GM19452 (cell line): Measurements from ENCODE around the gene MYO1F.
"Not testable (repeated sequence)": the region's sequence is repeated elsewhere in the genome, so short reads cannot be mapped to it uniquely, and the experiment has no call there.

Experiments used
- ATAC-seq: cut with Tn5 transposase; IDR thresholded peaks from one replicate; pipeline ENCODE4 v1.9.1; 2021; ENCODE audit not compliant: unreplicated experiment

Gene MYO1F

DNA sequence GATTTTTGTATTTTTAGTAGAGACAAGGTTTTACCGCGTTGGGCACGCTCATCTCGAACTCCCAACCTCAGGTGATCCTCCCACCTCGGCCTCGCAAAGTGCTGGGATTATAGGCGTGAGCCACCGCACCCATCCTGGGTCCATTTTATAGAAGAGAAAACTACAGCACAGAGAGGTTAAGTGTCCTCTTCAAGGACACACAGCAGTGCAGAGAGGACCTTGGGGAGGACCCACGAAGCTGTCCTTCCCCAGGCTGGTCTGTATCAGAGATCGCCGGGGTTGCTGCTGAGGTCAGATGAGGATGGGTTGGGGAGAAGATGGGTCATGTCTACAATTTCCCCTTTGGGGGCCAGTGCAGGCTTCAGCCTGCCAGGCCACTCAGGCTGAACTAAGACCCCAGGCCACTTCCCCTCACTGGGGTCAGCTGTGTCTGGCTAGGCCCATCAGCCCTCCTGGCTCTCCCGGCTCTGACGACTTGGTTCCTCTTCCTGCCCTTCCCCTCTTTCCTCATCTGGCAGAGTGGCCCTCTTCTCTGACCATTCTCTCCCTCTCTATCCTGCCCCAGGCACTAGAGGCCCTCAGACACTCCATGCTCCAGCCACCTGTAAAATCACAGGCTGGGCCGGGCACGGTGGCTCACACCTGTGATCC, 9.6 kb downstream of the MYO1F start:
- no peak for ATAC-seq

DNA sequence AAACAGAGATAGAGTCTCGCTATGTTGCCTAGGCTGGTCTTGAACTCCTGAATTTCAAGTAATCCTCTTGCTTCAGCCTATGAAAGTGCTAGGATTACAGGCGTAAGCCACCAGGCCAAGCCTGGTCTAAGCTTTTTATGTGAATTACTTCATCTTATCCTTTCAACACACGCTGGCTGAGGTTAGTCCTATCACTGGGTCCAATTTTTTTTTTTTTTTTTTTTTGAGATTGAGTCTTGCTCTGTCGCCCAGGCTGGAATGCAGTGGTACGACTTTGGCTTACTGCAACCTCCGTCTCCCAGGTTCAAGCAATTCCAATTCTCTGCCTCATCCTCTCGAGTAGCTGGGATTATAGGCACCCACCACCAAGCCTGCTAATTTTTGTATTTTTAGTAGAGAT, 10.4 kb downstream of the MYO1F start:
- ATAC-seq, result no peak

DNA sequence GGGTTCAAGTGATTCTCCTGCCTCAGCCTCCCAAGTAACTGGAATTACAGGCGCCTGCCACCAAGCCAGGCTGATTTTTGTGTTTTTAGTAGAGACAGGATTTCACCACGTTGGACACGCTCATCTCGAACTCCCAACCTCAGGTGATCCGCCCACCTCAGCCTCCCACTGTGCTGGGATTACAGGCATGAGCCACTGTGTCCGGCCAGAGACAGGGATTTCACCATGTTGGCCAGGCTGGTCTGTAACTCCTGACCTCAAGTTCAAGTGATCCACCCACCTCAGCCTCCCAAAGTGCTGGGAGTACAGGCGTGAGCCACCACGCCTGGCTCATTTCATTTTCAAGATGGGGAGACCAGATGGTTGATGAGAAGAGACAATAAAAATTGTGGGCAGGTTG, 12.4 kb downstream of the MYO1F start:
- not testable (repeated sequence) for ATAC-seq

DNA sequence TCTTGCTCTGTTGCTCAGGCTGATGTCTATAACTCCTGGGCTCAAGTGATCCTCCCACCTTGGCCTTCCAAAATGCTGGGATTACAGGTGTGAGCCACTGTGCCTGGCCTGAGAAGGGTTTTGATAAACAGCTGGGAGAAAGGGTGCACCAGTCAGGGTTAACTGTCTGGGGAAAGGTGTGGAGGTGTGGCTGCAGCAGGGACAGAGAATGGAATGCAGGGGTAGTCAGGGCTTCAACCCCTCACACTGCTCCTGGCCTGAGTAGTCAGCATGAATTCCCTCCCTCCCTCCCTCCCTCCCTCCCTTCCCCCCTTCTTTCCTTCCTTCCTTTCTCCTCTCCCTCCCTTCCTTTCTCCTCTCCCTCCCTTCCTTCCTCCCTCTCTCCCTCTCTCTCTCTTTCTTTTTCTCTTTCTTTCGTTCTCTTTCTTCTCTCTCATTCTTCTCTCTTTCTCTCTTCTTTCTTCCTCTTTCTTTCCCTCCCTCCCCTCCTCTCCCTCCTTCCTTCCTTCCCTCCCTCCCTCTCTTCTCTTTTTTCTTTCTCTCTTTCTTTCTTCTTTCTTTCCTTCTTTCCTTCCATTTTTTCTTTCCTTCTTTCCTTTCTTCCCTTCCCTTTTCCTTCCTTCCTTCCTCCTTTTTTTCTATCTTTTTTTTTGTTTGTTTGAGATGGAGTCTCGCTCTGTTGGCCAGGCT, 16.0 kb downstream of the MYO1F start:
- no peak for ATAC-seq

DNA sequence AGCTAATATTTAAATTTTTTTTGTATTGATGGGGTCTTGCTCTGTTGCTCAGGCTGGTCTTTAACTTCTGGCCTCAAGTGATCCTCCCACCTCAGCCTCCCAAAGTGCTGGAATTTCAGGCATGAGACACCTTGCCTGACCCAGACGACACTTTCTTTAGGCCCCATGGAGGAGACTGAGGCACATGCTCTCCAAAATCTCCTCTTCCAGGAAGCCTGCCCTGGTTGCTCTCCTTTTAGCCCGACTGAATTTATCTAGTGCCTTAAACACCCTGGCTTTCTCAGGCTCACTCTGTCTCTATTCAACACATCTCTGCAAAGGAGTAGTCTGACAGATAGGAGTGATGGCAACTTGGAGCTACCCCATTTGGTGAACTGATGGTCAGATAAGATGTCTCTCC, 18.9 kb downstream of the MYO1F start:
- ATAC-seq, result no peak

DNA sequence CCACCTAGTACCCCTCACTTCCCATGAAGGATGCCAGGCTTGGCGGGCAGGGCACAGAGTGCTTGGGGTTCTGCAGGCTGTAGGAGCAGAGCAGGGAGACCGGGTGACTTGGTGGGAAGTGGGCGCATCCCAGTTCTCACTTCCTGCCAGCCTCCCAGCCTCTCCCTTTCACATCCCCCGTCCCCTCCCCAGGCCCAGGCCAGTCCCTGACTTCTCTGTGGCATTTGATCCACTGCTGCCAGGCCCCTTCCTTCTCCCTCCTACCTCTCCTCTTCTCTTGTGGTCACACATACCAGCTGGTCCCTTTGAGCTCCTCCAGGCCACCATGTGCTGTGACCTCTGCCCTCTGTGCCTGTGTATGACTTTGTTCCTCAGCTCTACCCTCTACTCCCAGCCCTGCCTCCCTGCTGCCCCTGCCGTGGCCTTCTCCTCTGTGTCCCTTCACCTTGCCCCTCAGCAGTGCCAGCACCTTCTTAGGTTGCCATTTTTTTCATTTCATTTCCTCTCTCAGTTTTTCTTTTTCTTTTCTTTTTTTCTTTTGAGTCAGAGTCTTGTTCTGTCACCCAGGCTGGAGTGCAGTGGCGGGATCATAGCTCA, 19.5 kb downstream of the MYO1F start:
- ATAC-seq, result no peak

DNA sequence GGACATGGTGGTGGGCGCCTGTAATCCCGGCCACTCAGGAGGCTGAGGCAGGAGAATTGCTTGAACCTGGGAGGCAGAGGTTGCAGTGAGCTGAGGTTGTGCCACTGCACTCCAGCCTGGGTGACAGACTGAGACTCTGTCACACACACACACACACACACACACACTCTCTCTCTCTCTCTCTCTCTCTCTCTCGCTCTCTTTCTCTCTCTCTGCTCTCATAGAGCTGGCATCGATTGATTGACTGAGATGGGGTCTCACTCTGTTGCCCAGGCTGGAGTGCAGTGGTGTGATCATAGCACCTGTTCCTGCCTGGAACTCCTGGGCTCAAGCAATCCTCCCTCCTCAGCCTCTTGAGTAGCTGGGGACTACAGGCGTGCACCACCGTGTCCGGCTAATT, 23.5 kb downstream of the MYO1F start:
- ATAC-seq, result not testable (repeated sequence)

DNA sequence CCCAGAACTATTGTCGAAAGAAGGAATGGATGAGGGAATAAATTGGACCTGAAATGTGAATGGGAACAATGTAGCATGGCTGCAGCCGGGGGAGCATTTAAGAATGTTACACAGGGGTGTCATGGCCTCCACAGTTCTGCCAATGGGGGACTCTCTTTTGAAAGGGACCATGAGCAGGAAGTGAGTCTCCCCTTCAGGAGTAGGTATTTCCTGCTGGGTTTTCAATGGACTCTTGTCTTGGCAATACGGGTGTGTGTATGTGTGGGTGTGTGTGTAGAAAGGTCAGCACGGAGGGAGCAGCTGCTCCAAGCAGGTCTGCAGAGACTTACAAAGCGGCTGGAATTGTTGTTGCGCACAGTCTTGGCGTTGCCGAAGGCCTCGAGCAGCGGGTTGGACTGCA, 24.4 kb downstream of the MYO1F start:
- ATAC-seq, result no peak

DNA sequence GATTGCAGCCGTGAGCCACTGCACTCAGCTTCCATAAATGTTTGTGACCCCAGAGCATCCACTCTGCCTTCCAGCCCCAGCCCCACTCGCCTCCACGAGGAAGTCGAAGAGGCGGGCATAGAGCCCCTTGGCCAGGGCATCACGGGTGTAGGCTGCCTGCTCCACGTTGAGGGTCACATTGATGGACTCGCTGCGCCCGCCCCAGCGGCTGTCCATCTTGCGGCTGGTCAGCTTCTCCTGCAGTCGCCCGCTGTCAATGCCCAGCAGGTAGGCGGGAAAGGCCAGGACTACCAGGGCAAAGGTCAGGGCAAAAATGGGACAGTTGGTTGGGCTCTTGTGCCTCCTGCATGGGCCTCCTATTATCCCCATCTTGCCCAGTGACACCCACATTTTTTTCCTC, 27.2 kb downstream of the MYO1F start:
- no peak for ATAC-seq

DNA sequence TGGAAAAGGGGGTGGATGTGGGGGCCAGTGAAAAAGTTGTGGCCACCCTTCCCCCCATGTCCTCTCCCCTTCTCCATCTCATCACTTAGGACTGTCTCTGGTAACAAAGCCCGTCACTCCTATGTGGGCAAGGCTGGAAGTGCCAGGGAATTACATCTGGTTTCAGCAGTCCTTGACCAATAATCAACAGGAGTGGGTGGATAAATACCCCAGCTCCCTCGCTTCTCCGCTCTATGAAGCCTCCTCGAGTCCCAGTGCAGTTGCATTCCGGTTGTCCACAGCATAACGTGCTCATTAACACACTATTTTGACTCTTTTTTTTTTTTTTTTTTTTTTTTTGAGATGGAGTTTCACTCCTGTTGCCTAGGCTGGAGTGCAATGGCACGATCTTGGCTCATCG, 31.5 kb downstream of the MYO1F start:
- no peak for ATAC-seq

DNA sequence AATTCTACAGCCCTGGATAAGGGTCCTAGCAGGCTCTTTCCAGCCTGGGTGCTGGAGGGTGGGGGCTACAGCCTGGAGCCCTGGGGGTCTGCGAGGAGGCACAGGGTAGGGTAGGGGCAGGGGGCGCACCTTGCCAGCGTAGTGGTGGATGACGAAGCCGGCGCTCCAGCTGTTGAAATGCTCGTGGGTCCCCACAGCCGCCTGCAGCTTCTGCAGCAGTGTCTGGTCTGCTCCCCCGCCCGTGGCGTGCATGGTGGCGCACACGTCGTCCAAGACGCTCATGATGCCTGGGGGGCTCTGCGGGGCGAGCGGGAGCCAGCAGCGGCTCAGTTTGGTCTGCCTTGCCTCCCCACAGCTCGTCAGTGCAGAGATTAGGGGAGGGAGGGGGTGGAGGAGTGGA, 33.1 kb downstream of the MYO1F start:
- ATAC-seq, result no peak

DNA sequence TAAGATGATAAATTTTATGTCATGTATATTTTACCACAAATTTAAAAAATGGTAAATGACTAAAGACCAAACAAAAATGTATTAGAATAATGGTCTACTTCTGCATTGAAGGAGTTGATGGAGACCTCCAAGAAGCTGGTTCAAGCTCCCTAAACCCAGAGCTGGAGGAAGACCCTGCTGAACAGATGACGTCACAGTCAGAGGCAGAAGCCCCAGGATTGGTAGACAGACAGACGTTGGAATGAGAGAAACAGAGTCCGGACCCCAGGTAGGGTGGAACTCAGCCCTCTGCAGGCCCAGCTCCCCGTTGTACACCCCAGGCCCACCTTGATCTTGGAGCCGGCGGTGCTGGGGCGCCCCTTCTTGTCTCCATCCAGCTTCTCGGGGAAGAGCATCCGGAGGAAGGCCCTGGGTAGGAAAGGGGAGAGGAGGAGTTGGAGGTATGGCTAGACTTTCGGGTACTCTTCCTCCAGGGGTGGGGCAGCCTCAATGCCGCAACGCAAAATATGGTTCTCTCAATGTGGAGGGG, 37.6 kb downstream of the MYO1F start:
- ATAC-seq, result no peak

DNA sequence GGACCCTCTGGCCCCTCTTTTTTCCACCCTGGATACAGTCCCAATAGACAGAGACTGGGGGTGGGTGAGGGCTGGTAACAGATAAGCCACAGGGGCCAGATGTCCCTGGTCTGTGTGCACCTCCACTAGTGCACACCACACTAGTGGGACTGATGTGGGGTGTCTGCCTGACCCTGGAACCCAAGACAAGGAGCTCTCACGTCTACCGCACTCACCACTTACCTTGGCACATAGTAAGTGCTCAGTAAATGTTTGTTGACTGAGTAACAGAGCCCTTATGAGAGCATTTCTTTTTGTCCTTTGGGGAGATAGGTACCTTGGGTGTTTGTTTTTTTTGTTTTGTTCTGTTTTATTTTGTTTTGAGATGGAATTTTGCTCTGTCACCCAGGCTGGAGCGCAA, 40.1 kb downstream of the MYO1F start:
- ATAC-seq, result no peak

DNA sequence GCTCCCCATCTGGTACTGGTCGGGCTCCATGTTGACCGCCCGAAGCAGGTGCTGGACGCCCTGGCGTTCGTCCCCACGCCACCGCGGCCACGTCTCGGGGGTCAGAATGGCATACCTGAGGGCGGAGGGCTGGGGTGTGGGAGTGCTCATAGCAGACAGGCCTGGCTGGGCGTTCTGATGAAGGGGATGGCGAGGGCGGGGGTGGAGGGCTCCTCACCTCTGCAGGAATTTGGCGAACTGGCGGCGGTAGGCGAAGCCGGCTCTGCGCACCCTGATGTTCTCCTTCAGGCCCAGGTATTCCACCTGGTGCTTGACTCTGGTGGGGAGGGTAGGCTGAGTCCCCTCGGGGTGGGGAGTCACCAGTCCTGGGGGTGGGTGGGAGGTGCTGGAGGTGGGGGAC, 41.0 kb downstream of the MYO1F start:
- ATAC-seq, result no peak

DNA sequence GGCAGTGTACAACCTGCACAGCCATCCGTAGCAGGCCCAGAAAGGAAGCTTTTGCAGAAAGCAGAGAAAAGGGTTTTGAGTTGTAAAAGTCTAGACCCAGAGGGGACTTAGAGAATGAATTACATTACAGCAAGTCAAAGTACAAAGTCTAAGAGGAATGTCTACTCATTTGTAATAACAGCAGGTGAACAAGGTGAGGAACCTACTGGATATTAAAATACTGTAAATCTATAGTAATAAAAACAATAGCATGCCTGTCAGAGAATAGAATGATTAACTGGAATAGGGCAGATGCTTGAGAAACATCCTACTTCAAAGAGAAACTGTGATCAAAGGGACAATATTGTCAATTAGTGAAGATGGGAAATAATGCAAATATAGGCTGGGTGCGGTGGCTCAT, 45.0 kb downstream of the MYO1F start:
- ATAC-seq, result no peak

DNA sequence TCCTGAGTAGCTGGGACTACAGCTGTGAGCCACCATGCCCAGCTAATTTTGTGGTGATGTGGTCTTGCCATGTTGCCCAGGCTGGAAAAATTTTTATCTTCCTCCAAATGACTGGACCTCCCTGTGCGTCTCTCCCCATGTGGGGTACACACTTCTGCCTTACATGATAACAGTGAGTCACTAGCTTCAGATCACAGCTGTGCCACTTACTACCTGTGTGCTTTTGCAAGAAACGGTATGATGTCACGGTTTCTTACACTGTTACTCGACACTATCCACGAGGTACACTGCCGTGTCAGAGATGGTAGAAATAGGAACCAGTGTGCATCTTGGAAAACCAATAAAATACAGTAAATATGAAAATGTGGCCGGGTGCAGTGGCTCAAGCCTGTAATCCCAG, 45.8 kb downstream of the MYO1F start:
- no peak for ATAC-seq

DNA sequence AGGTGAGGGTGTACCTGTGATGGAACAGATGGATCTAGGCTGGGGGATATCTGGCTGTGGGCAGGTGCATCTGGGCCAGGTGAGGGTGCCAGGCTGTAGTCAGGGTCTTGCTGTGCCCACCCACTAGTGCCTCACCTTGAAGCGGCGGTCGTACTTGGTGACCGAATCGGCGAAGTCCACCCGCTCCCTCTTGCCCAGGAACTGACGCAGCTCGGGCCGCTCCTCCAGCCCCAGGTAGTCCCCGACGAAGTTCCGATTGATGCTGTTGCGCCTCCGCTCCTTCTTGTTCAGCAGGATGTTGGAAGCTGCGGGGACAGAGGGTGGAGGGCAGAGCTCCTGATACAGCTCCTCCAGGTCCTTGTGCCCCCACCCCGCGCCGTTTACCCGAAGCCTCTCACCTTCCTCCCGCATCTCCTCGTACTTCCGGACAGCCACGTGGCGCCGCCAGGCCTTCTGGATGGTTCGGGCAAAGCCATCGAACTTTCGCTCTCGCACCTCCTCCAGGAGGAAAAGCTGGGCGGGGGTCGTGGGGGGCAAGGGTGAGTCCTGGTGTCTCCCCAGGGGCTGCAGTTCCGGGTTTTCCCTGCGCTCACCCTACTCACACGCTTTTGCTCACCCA, 47.1 kb downstream of the MYO1F start:
- ATAC-seq, result no peak

DNA sequence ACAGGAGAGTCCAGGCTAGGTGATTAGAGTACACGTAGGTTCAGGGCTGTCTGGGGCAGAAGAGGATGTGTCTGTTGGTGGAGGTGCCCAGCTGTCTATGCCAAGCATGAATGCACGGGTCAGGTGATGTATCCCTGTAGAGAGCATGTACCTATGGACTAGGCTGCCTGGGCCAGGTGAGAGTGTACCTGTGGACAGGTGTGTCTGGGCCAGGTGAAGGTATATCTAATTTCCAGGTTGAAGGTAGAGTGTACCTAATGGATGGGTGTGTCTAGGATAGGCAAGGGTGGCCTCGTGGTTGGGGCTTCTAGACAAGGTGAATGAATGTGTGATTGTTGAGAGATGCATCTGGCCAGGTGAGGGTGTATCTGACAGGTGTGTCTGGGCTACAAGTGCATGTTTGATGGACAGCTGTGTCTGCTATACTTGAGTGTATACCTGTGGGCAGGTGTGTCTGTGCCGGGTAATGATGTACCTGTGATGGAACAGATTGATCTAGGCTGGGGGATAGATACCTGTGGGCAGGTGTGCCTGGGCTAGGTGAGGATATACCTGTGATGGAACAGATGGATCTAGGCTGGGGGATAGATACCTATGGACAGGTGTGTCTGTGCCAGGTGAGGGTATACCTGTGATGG, 47.8 kb downstream of the MYO1F start:
- ATAC-seq, result no peak

DNA sequence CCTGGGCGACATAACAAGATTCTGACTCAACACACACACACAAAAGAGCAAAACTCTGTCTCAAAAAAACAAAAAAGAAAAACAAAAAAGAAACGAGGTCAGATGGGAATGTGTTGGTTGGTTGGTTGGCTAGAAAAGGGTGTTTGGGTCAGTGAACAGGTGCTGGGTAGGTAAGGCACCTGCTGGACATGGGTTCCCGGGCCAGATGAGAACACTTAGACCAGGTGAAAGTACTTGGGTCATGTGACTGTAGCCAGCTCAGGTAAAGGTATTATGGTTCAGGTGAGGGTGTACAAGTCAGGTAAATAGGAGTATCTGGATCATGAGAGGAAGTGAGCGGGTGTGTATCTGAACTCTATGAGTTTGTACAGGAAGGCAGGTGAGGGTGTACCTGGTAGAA, 48.7 kb downstream of the MYO1F start:
- ATAC-seq, result no peak

DNA sequence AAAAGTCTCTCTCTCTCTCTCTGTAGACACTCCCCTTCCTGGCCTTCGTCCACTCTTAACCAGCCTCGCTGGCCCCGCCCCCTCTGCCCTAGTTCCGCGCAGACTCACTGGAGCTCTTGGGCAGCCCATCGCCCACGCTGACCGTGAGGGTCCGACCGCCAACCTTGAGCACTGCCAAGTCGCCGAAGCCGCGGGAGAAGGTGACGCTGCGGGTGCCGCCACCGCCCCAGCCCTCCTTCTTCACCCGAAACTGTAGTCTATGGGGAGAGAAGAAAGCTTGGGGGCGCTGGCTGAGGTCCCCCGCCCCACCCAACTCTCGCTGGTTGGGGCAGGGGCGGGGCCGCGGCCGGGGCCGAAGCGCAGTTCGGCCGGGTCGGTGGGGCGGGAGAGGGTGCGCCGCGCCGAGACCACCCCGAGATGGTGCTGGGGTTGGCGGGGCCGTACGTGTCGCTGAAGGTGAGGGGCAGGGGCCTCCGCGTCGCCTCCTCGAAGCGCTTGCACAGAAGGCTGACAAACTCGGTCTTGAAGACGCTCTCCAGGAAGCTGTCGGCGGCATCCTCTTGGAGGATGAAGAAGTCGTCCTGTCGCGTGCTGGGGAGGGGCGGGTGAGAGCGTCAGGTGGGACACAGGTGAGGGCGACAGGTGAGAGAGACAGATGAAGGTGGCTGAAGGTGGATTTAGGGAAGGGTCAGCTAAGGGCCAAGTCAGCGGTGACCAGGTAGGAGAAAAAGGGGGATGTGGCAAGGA, 50.7 kb downstream of the MYO1F start:
- no peak for ATAC-seq

DNA sequence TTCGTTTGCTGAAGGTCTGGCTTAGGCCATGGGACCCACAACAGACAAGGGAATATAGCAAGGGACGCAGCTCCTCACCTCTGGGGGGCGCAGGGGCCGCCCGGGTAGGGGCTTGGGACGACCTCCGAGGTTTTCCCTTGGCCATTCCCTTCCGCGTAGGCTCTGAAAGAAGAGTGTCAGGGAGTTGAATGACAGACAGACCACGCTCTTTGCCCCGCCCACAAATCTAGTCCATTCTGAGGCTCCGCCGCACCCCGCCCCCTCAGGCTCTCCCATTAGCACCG, 51.9 kb downstream of the MYO1F start:
- no peak for ATAC-seq
